Midbrain (tissue), 1 donor: ENCODE measurements around the gene CBX2.
A peak's percentile ranks its signal among the peaks of the same experiment; 100 is the strongest.

ENCODE experiments used
- DNase-seq: peaks from one replicate; lab custom pipeline; 2025; lab: John Stamatoyannopoulos, UW

Gene CBX2

GRCh38 chr17:79829457-79829856 lies 51.5 kb downstream of the CBX2 start:
- DNase-seq = no peak

GRCh38 chr17:79830303-79830702 lies 52.4 kb downstream of the CBX2 start:
- DNase-seq = no peak

GRCh38 chr17:79830763-79831264 lies 52.9 kb downstream of the CBX2 start:
- no peak for DNase-seq

GRCh38 chr17:79831265-79832217 lies 53.6 kb downstream of the CBX2 start:
- peak; percentile 81 for DNase-seq

GRCh38 chr17:79832218-79833109 lies 54.5 kb downstream of the CBX2 start:
- no peak for DNase-seq

GRCh38 chr17:79833110-79833450 lies 55.1 kb downstream of the CBX2 start:
- no peak for DNase-seq

GRCh38 chr17:79833744-79834564 lies 56.0 kb downstream of the CBX2 start:
- DNase-seq = no peak

- DNase-seq = no peak
These were observed 56.9 kb downstream of the CBX2 start for GRCh38 chr17:79834565-79835469.

- DNase-seq = no peak
These were observed 57.5 kb downstream of the CBX2 start for GRCh38 chr17:79835470-79835899.

- no peak for DNase-seq
These were observed 58.1 kb downstream of the CBX2 start for GRCh38 chr17:79835953-79836509.

GRCh38 chr17:79836510-79836971 lies 58.6 kb downstream of the CBX2 start:
- no peak for DNase-seq

GRCh38 chr17:79836972-79837887 lies 59.3 kb downstream of the CBX2 start:
- DNase-seq = peak; percentile 26
